GF-D8 (cell line): Measurements from ENCODE around the gene ZNF837.
"Not testable (repeated sequence)": the region's sequence is repeated elsewhere in the genome, so short reads cannot be mapped to it uniquely, and the experiment has no call there.

ENCODE experiments used
- DNase-seq: peaks from one replicate; lab custom pipeline; 2025; lab: John Stamatoyannopoulos, UW

Gene ZNF837

DNA sequence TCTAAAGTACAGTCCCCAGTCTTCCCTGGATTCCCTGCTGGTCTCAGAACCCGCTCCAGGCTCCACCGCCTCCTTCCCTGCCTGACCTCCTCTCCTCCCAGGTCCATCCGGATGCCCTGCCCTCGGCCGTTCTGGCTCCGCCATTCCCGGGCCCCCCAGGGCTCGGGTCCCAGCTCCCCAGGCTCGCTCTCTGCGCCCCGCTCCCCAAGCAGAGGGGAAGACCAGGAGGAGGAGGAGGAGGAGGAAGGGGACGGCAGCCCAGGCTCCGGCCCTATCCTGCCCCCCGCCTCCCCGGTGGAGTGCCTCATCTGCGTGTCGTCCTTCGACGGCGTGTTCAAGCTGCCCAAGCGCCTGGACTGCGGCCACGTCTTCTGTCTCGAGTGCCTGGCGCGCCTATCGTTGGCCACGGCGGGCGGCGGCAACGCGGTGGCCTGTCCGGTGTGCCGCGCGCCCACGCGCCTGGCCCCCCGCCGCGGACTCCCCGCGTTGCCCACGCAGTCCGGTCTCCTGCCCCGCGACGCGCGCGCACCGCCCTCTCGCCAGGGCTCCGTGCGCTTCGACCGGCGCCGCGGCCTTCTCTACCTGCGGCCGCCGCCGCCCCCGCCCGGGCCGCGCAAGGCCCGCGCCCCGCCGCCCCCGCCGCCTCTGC lies 15.3 kb upstream of the ZNF837 start:
- no peak for DNase-seq

DNA sequence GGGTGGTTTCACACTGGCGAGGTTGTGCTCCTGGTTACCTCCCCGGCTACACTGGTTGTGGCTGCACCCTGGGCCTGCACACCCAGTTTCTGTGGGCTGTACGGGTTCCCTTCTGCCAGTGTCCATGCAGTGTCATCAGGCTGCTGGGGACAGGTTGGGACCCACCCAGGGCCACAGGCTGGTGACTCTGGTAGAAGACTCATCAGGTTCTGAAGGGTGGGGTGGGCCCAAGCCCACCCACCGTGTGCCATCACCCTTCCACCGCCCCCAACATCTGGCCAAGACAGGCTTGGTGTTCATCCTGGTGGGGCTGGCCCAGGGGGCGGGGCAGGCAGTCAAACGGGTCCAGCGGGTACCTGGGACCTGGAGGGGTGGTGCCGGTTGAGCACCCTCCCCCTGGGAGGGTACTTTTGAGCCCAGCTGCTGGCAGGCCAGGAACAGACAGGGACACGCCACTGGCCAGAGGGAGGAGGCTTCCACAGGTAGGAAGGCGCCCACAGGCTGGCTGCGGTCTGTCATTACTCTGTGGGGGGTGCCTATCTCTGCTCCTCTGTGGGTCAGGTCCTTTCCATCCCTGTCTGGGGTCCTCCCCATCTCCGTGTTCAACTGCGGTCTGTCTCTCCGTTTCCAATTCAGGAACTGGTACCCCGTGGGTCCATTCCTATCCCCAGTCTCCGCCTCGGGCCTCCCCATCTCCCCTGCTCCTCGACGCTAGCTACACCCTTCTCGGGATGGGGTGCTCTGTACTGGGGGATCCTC lies 14.6 kb upstream of the ZNF837 start, which contains the start of gene RNF225:
Gene RNF225, plus strand, starts transcription at position 437 of the 759 bp plus-strand sequence. CDS start 434 bp downstream, outside the sequence.
- DNase-seq = no peak

DNA sequence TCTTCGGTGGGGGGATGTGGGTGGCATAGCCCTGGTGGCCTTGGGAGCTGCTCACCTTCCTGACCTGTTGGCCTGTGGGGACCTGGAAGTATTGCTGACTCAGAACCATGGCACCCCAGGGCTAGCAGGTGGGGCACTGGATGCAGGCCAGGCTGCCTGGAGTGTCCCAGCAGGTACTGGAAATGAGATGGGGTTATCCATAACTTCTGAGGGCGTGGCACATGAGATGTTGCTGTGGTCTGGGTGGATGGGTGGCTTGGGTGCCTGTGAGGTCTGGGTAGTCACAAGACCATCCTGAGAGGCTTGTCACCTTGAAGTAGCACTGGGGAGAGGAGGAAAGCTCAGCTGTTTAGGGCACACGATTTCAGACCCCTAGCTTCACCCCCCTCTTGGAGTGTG lies 14.0 kb upstream of the ZNF837 start:
- DNase-seq = no peak

DNA sequence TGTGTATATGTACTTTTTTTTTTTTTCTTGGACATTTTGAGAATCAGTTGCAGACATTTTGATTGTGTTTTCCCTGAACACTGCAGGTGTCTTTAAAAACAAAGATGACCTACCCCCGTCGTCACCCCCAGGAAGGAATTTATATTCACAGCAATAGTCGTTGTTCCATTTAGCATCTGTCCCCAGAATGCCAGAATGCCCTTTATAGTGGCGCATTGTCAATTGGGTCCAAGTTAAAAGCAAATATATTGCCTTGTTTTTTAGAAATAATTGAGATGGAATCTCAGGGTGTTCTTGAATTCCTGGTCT lies 12.8 kb upstream of the ZNF837 start:
- DNase-seq = no peak

DNA sequence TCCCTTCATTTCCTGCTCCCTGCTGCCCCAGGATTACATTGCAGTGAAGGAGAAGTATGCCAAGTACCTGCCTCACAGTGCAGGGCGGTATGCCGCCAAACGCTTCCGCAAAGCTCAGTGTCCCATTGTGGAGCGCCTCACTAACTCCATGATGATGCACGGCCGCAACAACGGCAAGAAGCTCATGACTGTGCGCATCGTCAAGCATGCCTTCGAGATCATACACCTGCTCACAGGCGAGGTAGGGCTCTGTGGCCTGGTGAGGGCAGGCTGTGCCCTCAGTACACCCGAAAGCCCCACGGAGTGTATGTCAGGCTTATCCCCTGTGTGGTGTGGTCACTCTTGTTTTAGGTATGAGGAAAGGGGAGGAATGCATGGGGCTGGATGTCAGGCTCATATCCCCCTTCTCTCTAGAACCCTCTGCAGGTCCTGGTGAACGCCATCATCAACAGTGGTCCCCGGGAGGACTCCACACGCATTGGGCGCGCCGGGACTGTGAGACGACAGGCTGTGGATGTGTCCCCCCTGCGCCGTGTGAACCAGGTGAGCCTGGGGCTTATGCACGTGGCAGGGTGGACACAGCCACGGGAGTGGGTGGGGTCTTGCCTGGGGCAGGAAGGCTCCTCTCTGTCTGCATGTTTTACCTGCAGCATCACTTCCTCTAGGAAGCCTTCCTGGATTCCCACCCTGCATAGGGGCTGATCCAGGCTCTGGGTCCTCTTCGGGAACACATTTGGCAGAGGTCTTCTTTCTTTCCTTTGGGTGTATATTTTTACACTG lies 12.3 kb upstream of the ZNF837 start:
- DNase-seq = no peak

DNA sequence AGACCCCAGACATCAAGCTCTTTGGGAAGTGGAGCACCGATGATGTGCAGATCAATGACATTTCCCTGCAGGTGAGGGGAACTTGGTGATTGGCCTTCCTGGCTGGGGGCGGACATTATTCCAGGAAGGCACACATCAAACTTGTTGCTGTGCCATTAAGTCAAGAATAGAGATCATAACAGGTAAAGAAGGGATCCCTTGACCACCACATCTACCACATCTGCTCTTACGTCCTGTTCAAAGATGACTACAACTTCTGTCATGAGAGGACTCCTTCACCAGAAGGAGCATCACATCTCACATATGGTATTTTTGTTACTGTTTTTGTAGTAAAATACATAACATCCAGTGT lies 7.3 kb upstream of the ZNF837 start:
- DNase-seq = no peak

DNA sequence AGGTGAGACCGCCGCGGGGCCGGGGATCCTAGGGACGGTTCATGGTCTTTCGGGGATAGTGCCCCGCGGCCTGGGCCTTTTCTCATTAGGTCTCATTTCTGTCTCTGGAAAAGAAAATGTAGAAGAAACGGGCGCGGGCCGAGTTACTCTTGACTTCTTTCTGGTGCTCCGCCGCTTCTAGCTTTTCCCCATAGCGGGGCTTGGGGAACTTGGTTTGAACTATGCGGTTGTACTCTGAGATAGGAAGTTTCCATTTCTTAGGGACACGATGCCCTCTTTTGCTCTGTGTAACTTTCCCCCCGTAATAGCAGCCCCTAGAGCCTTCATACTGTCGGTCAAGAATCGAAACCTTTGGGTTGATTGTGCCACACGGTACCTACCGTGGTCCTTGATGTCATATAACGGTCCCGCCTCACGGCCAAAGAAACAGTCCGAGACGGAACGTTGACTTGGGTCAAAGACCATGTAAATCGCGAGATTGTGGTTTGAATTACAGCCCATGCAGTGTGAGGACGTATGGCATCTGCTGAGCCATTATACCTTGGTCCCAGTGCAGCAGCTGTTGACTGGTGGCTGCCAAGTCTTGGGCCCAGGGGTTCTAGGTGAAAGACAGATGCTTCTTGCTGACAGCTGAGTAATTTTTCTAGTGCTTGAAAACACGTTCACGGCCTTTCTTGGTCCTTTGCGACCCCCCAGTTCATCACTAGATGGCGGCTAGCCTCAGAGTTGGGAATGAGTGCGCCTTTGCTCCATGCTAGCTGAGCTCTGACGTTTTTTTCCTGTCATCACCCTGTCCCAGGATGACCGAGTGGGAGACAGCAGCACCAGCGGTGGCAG lies 6.7 kb upstream of the ZNF837 start:
- DNase-seq = no peak

DNA sequence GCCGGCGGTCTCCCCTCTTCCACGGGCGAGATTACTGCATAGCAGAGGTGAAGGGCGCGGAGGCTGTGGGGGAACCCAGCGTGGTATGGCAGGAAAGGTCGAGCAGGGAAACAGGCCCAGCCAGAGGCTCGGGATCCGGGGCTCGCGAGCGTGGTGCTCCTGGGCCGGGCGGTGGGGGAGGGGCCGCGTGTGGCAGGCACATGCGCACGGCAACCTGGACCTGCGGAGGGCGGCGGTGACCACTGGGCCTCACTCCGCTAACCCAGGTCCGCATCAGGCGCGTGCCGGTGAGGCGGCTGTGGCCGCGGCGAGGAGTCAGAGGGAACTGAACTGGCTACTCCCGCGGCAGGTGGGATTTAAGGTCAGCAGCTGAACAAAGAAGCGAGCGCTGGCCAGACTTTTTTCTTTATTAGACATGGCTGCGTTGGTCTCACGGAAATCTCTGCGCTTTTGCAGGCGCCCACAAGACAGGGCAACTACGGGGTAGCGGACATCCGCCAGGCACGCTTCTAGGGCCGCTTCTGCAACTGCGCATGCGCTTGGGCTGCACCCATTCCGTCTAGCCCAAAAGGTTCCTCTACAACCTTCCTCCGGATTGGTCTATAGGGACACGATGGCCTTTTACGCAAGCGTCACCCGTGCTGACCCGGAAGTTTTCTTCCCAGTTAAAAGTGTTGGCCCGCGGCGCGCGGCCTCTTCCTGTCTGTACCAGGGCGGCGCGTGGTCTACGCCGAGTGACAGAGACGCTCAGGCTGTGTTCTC lies 5.9 kb upstream of the ZNF837 start, which contains the start of gene RPS5:
Gene RPS5, plus strand, starts transcription at position 694 of the 762 bp plus-strand sequence. CDS start 869 bp downstream, outside the sequence.
- peak; percentile 97 for DNase-seq

DNA sequence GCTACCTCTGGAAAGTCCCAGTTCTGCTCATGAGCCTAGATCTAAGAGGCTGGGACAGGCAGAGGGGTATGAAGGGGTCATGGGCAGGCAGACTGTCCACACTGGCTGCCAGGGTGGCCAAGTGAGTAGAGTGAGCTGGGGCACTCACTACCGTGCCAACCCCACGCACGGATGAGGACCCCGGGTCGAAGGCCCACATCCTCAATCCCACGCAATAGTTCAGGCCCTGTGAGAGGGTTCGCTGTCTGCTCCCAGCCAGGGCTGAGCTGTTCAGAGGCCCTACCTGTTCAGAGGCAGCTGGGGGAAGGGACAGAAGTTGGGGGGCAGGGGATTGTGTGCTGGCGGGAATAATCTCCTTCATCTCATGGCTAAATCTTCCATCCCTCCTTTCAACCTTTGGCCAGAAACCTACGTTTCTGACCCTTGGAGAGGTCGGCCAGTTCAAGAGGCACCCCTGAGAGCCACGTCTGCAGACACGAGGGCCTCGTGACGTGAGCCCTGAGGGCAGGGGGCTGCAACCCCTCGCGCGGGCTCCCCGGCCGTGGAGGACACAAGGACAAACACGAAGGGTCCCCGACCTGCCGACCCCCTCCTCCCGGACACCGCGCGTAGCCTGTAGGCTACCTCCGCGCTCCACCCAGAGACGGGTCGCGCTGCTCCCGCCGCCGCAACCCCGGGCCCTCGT lies 5.2 kb upstream of the ZNF837 start:
- DNase-seq = no peak

DNA sequence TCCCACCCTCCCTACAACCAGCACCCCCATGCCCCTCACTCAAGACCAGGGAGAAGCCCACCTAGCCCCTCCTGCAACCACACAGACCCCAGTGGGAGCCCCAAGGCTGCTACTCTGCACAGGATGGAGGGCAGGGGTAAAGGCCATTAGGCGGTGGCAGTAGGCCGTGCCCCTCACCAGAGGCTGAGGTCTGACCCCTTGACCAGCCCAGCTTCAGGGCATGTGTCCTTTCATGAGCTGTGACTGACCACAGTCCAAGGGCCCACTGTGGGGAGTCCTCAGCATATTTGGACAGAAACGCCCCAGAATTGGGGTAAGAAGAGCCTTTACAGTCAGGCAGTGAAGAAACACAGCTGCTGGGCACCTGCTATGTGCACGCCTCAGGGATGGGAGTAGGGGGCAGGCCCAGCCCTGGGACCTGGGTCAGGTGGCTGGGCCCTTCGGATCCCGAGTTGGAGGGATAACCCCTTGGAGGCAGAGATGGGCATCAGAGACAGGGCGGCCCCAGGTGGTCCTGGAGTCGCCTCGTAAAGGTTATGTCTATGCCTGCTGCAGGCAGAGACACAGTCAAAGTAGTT lies 4.6 kb upstream of the ZNF837 start:
- DNase-seq = no peak

DNA sequence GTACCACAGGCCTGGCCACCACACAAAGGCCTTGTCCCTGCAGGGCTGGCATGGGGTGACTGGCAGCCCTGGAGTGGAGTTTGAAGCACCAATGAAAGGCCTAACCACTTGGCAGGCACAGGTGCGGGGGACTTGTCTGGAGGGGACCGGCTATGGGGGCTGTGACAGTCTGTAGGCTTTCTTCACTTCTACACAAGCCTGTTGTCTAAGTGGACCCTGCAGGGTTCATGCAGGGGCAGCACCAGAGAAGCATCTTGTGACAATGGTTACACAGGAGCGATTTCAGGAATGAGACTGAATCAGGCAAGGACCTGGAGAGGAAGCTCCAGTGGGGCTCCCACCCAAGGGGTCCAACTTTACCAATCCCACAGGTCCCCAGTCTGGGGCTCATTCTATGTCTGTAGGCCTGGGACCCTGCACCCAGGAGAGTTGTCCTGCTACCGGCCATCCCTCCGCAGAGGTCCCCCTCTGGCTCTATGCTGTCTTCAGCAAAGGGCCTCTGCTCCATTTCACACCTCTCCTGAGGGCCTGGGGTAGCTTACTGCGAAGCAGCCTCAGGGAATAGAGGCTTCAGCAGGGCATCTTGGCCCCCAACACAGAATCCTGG lies 2.3 kb upstream of the ZNF837 start:
- no peak for DNase-seq

DNA sequence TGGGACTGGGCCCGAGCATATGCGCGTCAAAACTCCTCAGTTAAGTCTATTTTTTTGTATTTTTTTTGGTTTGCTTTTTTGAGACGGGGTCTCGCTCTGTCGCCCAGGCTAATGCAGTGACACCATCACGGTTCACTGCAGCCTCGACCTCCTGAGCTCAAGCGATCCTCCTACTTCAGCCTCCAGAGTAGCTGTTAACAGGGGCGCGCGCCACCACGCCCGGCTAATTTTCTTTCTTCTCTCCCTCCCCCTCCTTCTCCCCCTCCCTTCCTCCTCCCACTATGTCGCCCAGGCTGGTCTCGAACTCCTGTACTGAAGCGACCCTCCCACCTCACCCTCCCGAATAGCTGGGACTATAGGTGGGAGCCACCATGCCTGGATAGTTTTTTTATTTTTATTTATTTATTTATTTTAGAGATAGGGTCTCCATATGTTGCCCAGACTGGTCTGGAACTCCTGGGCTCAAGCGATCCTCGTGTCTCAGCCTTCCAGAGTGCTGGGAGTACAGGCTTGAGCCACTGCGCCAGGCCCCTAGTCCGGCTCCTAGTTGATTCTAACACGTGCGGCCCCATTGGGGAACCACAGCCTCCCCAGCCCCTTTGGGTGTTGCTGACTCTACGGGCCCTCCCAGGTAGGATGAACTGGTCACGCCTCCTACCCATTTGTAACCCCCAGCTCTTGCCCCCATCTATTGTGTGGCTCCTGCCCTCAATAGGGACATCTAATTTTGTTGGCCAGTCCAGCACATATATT lies 806 bp upstream of the ZNF837 start:
- no peak for DNase-seq

DNA sequence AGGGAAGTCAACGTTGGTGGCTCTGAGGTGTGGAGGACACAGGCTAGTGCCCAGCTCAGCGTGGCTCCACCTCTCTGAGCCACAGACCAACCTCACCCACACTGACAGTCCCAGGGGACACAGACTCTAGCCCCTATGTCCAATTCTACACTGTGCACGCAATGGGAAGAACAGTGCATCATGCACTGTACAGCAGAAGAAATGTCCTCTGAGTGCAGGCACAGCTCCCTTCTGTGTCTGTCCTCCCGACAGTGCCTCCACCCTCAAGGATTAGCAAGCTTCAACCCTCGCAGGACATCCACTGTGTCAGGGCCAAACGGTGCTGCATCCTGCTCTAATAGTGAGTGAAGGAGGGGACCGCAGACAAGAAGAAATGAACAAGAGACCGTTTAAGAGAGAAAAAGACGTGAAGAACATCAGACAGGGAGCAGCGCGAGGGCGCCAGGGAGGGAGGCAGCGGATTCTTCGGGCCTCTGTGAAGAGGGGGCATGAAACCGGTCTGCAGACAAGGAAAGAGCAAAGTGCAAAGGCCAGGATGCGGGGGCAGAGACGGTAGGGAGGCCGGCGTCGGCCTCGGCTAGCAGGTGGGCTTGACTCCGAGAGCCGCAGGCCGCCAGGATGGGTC lies 681 bp downstream of the ZNF837 start:
- no peak for DNase-seq

DNA sequence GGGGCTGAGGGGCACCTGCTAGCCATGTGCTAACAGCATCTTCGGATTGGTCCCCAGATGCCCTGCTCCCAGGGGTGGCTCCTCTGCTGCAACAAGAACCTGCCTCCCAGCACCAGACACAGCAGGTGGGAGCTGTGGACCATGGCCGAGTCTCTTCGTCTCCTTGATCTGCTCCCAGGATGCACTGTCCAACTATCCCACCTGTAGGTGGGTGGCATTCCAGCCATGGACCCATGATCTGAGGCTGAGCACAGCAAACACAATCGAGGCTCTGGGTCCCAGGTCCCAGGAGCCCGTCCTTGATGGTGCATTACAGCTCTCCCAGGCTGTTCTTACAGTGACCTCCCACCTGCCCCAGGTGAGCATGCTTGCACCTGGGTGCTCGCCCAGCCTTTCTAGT lies 1.6 kb downstream of the ZNF837 start:
- DNase-seq = no peak

DNA sequence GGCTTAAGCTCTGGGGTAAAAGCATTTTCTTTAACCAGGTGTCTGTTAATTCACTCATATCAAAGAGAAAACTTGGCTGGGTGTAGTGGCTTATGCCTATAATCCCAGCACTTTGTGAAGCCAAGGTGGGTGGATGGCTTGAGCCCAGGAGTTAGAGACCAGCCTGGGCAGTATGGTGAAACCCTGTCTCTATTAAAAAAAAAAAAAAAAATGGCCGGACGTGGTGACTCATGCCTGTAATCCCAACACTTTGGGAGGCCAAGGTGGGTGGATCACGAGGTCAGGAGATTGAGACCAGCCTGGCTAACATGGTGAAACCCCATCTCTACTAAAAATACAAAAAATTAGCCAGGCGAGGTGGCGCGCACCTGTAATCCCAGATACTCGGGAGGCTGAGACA lies 4.1 kb downstream of the ZNF837 start:
- not testable (repeated sequence) for DNase-seq

DNA sequence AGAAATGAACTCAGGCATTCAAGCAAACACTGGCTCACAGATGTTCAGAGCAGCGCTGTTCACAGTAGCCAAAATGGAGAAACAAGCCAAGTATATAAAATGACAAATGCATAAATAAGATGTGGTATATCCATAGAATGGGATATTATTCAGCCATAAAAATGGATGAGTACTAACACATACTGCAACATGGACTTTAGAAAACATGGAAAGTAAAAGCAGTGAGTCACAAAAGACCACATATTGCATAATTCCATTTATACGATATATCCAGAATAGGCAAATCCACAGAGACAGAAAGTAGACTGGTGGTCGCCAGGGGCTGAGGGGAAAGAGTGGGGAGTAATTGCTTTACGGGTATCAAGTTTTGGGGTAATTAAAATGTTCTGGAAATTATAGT lies 6.6 kb downstream of the ZNF837 start:
- DNase-seq = no peak

DNA sequence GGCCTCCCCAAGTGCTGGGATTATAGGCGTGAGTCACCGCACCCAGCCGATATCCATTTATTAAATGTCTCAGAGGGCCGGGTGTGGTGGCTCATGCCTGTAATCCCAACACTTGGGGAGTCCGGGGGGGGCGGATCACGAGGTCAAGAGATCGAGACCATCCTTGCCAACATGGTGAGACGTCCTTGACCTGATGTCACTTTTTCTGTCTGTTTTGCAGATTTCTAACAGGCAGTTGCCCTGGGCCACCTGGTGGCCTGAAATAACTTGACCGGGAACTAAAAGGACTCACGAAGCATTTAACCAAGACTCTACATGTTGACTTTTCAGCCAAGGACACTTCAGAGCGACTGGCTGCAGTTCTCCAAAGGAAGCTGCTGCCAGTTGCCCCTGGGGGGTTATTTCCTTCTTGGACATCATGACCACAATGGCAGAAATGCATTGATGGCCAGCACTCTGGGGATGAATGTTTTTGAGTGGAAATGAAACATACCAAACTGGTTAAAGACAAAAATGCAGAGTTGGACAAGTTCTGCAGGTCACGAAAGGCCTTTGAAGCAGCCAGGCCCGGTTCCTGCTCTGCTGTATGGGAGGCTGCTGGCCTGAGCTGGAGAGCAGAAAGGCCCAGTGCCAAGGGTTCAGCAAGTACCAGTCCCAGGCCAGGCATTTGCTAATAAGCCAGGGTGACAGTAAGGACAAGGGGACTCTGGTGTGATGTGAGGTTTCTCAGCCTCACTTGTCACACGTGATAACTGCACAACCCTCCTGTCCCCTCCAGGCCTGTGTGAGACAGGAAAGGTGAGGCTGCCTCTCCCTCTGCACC lies 8.3 kb downstream of the ZNF837 start:
- no peak for DNase-seq
